WTC11 (cell line): ENCODE measurements around the gene MUC21.

Source experiments
- CBFB ChIP-seq: sonication (generic); formaldehyde crosslinking; IDR thresholded peaks from 2 replicates; pipeline ENCODE4 v1.8.1; 2022; ENCODE audit warnings: mild to moderate bottlenecking, low read depth, missing genetic modification reagents
- SP1 ChIP-seq: sonication (generic); formaldehyde crosslinking; conservative IDR thresholded peaks from 2 replicates; pipeline ENCODE4 v1.8.1; 2022; ENCODE audit warnings: missing genetic modification reagents

DNA sequence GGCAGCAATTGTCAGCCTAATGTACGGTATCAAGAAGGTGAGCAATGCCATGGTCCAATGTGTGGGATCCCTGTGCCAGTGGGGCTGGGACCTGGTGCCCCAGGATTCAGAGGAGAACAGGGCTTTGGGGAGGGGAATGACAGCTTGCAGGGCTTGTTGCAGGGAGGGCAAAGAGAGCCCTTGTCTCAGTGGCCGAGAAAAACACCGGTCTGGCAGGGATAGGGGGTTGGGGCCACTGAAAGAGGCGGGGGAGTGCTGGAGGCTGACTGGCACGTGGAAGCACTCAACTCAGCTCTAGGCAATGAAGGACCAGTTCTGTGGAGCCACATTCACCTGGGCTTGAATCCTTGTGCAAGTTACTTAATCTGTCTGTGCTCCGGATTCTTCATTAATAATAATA lies 46.3 kb upstream of the MUC21 start:
- TF ChIP-seq CBFB (CRISPR knock-in tag) (no peak), SP1 (no peak)
